Natural killer cell treated with Interleukin-12 subunit alpha and Interleukin-12 subunit beta and Interleukin-15 and Interleukin-18, amount 100 ng/mL, for 72 hours (primary cell): ENCODE data around the gene AOAH. TPM values are rescaled to one million over a fixed set of nuclear protein-coding genes. Genes with fewer than 3 reads are reported as not detected.
"Not testable (repeated sequence)": the region's sequence is repeated elsewhere in the genome, so short reads cannot be mapped to it uniquely, and the experiment has no call there.

ENCODE experiments used
- ATAC-seq, 2 donors: fragments of 150-1000 bp; cut with Tn5 transposase in 1 of 2; sonication (Bioruptor Pico), chemical (Tn5 transposase) in 1 of 2; 2 replicates each; pipeline ENCODE4 v1.10.0; 2021
- DNase-seq: peaks from one replicate; pipeline ENCODE4 v3.0.0; 2022; ENCODE audit warnings: low spot score
- H3K27ac Mint-ChIP-seq, 2 donors: 1 replicate in 1 of 2; 2 replicates in 1 of 2; pipeline ENCODE4 v1.8.0; 2022; ENCODE audit warnings: mixed read lengths in 2 of 2, mild to moderate bottlenecking in 1 of 2, moderate library complexity in 1 of 2
- H3K27me3 Mint-ChIP-seq, 2 donors: 1 replicate in 1 of 2; 2 replicates in 1 of 2; pipeline ENCODE4 v1.8.0; 2022; ENCODE audit warnings: mixed read lengths in 2 of 2
- H3K36me3 Mint-ChIP-seq: one replicate; pipeline ENCODE4 v1.8.0; 2022; ENCODE audit warnings: mixed read lengths
- H3K4me1 Mint-ChIP-seq, 2 donors: 1 replicate in 1 of 2; 2 replicates in 1 of 2; pipeline ENCODE4 v1.8.0; 2022; ENCODE audit warnings: low read depth in 2 of 2, mixed read lengths in 2 of 2, mild to moderate bottlenecking in 1 of 2
- H3K4me3 Mint-ChIP-seq: one replicate; pipeline ENCODE4 v1.8.0; 2022; ENCODE audit warnings: mixed read lengths
- H3K9me3 Mint-ChIP-seq: 2 replicates; pipeline ENCODE4 v1.8.0; 2022; ENCODE audit warnings: mixed read lengths
- total RNA-seq, 2 donors: library from RNA; stranded (reverse); gene quantifications; one replicate each; pipeline ENCODE4 v1.2.3, GENCODE V29; 2022

Gene AOAH
- total RNA-seq, 2 donors from 2014 or later: 108 to 136 TPM

DNA sequence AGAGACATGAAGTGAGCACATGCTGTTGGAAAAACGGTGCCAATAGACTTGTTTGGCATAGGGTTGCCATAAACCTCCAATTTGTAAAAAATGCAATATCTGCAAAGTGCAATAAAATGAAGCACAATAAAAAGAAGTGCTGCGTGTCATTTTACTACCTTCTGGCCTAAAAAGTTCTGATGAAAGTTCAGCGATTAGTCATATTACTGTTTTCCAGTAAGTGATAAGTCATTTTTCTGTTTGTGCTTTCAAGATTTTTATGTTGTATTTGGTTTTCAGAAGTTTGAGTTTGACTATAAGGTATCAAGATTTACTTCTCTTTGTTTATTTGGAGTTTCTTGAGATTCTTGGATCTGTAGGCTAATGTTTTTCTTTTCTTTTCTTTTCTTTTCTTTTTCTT lies 16.8 kb downstream of the AOAH start:
- peak overlapping the region; percentile 94 for H3K4me3 Mint-ChIP-seq
- H3K27ac Mint-ChIP-seq: peak overlapping the region; percentile 96 to 97
- ATAC-seq: peak; percentile 39 to 50
- peaks cover 80% of the 10 kb centered on the region for H3K36me3 Mint-ChIP-seq
- H3K27me3 Mint-ChIP-seq: no peaks in the 10 kb centered on the region
- no peak for DNase-seq
- peaks cover 90 to 98% of the 10 kb centered on the region in 2 donors for H3K4me1 Mint-ChIP-seq
- H3K9me3 Mint-ChIP-seq: peaks cover 11% of the 10 kb centered on the region

DNA sequence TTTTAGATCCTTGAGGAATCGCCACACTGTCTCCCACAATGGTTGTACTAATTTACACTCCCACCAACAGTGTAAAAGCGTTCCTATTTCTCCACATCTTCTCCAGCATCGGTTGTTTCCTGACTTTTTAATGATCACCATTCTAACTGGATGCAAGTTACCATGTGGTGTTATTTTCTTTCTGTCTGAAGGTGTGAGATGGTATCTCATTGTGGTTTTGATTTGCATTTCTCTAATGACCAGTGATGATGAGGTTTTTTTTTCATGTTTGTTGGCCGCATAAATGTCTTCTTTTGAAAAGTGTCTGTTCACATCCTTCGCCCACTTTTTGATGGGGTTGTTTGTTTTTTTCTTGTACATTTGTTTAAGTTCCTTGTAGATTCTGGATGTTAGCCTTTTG lies 20.4 kb downstream of the AOAH start:
- peaks cover 89 to 97% of the 10 kb centered on the region in 2 donors for H3K4me1 Mint-ChIP-seq
- peaks cover 13% of the 10 kb centered on the region for H3K9me3 Mint-ChIP-seq
- H3K4me3 Mint-ChIP-seq: peak overlapping the region; percentile 85
- DNase-seq, H3K27me3 Mint-ChIP-seq: not testable (repeated sequence)
- peak overlapping the region; percentile 96 to 97 for H3K27ac Mint-ChIP-seq
- peak; percentile 41 to 47 for ATAC-seq
- peaks cover 72% of the 10 kb centered on the region for H3K36me3 Mint-ChIP-seq

DNA sequence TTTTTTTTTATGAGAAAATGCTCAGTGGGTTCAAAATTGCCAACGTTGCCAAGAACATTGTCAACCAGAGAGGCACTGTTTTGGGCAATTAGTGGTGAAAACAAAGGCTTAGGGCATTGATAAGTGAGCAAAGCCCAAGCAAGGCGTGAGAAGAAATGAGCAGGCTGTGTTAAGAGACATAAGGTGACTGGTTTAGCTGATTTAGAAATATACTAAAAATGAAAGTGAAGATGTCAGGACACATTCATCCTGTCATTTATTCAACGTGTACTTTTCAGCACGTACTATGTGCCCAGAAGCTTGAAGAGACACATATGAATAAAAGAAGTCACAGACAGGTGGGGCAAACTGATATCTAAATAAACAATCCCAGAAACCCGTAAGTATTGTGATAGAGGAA lies 31.8 kb downstream of the AOAH start:
- Mint-ChIP-seq H3K4me3 (peak overlapping the region; percentile 92), H3K4me1 (peaks cover 57 to 65% of the 10 kb centered on the region in 2 donors), H3K36me3 (peaks cover 31% of the 10 kb centered on the region), H3K9me3 (no peaks in the 10 kb centered on the region), H3K27me3 (no peaks in the 10 kb centered on the region), H3K27ac (peak overlapping the region; percentile 97 to 98)
- DNase-seq (peak; percentile 68), ATAC-seq (peak; percentile 90)

DNA sequence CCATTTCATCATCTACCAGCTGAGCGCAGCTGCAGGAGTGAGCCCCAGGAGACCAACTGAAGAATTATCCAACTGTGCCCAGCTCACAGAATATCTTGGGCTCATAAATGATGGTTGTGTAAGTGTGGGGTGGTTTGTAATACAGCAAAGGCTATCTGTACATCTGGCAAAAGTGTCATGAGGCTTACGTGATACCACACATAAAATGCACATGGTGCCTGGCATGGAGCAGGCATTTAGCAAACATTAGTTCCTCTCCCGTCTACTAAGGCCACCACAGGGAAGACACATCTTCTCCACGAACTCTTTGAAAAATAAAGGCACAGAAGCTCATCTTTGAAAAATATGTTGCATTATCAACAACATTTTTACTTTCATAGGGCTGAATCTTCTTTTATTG lies 32.3 kb downstream of the AOAH start:
- Mint-ChIP-seq H3K36me3 (peaks cover 30% of the 10 kb centered on the region), H3K4me3 (peak overlapping the region; percentile 92), H3K9me3 (no peaks in the 10 kb centered on the region), H3K27ac (peak overlapping the region; percentile 97 to 98), H3K27me3 (no peaks in the 10 kb centered on the region), H3K4me1 (peaks cover 58 to 65% of the 10 kb centered on the region in 2 donors)
- ATAC-seq: peak; percentile 13 to 48
- no peak for DNase-seq

DNA sequence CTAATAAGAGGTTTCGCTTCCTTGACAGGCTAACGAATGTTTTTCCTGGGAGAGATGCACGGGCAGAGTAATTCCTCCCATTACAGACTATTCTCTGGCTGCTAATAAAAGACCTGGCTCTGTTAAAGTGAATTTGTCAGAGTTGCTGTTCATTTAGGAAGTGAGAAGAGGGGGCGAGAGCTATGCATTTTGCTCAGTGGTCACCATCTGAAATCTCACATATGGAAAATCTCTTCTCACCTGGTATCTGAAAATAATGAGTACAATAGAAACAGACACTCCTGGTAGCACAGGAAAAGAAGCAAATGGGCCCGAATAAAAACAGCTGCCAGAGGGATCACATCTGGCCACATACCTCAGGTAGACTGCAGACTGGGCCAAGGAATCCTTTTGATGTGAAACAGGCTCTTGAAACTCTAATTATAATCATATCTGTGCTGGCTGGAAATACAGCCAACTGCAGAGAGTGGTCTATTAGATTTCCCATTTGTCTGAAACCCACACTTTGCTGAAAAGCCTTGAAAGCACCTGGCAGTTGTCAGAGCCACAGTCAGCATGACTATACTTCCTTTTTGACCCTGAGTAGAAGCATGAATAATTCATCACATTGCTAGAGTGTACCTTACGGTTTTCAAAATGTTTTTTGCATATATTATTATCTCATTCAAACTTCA lies 33.6 kb downstream of the AOAH start:
- peak in 1 of 2 donors; percentile 43 for ATAC-seq
- H3K9me3 Mint-ChIP-seq: peaks cover 2% of the 10 kb centered on the region

DNA sequence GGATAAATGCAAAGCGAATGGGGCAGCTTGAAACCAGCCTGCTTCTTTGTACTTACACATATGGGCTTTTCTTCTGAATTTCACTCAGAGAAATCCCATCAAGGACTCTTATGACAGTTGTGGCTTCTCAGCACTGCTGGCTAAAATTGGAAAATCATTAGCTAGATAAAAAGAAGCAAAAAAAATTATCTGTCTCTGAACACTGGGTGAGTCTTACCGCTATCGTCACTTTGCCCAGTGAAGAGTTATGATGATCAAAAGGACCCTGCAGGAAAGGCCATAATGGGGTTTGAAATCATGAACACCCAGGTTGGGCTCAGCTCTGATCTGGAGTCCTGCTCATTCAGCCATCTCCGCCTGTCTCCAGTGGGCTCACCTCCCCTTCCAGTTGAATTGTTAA lies 34.3 kb downstream of the AOAH start:
- Mint-ChIP-seq H3K36me3 (peaks cover 34% of the 10 kb centered on the region), H3K9me3 (peaks cover 2% of the 10 kb centered on the region), H3K4me3 (peak overlapping the region; percentile 92), H3K27me3 (no peaks in the 10 kb centered on the region), H3K27ac (peak overlapping the region; percentile 97 to 98), H3K4me1 (peaks cover 66 to 71% of the 10 kb centered on the region in 2 donors)
- DNase-seq: no peak
- no peak for ATAC-seq

More for the DNA sequence above, 33.6 kb downstream of the AOAH start:
- Mint-ChIP-seq H3K36me3 (peaks cover 30% of the 10 kb centered on the region), H3K4me3 (peak overlapping the region; percentile 92), H3K27me3 (no peaks in the 10 kb centered on the region), H3K4me1 (peaks cover 61 to 68% of the 10 kb centered on the region in 2 donors), H3K27ac (peak overlapping the region; percentile 97 to 98)
- no peak for DNase-seq

DNA sequence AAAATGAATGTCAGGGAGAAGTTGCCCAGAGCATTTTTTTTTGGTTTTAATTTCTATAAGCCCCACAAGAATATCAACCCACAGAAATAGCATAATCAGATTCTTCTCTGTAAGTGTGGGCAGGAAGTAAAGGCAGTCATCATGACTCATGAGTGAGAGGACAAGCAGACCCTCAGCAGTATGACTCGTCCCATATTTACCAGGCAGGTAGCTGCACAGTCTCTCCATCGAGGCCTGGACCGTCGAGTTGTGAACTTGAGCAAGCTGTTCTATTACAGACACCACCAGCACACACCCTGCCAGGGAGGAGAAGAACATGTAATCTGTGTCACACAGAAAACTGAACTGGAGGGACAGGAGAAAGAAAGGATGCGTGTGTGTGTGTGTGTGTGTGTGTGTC lies 37.8 kb downstream of the AOAH start:
- Mint-ChIP-seq H3K36me3 (peaks cover 40% of the 10 kb centered on the region), H3K9me3 (peaks cover 2% of the 10 kb centered on the region), H3K27me3 (no peaks in the 10 kb centered on the region), H3K4me3 (peak overlapping the region; percentile 81), H3K4me1 (peaks cover 78 to 82% of the 10 kb centered on the region in 2 donors), H3K27ac (peak overlapping the region; percentile 90 to 97)
- ATAC-seq (peak; percentile 88 to 90), DNase-seq (peak; percentile 83)

DNA sequence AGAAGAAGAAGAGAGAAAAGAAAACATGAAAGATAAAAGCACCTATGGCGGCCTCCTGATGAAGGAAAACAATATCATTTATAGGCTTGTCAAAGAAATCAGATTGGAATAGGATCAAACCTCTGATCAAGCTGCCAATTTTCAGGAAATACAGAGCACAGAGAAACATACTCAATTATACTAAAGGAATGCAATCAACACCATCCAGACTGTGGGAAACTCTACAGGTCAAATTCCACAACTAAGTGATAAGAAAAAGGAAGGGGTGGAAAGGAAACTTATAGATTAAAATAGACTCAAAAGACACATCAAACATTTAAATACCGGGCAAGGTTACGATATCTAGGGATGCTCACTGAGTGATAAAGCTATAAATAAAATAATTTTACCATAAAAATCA lies 39.3 kb downstream of the AOAH start:
- H3K36me3 Mint-ChIP-seq: peaks cover 40% of the 10 kb centered on the region
- peak overlapping the region; percentile 56 for H3K4me3 Mint-ChIP-seq
- peaks cover 72 to 78% of the 10 kb centered on the region in 2 donors for H3K4me1 Mint-ChIP-seq
- peak overlapping the region; percentile 90 to 97 for H3K27ac Mint-ChIP-seq
- H3K27me3 Mint-ChIP-seq: no peaks in the 10 kb centered on the region
- ATAC-seq (no peak), DNase-seq (no peak)
- H3K9me3 Mint-ChIP-seq: peaks cover 2% of the 10 kb centered on the region

DNA sequence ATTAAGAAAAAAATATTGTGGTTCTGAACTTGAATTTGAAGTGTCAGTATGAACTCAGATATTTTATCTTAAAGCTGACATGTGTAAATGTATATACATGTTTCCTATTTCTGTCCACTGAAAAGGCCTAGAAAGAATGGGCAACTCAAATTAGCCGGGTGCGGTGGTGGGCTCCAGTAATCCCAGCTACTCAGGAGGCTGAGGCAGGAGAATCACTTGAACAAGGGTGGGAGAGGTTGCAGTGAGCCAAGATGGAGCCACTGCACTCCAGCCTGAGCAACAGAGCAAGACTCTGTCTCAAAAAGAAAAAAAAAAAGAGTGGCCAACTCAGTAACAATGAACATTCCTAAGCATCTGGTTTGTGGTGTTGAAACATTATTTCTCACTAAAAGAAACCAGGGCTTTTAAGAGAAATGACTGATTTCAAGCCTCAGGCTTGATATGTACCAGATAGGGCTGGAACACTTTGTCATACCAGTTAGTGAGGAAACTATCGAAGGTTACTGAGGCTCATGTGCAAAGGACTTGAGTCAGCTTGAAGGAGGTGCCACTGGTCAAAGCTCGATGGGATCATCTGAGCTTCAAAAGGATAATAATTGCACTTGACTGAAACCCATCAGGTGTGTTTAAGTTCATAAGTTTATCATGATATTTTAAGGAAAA lies 40.5 kb downstream of the AOAH start:
- Mint-ChIP-seq H3K4me3 (peak overlapping the region; percentile 56), H3K36me3 (peaks cover 34% of the 10 kb centered on the region), H3K27me3 (no peaks in the 10 kb centered on the region), H3K4me1 (peaks cover 68 to 70% of the 10 kb centered on the region in 2 donors), H3K9me3 (peaks cover 2% of the 10 kb centered on the region), H3K27ac (peak overlapping the region; percentile 90 to 97)
- DNase-seq (peak; percentile 75), ATAC-seq (peak; percentile 91 to 94)

DNA sequence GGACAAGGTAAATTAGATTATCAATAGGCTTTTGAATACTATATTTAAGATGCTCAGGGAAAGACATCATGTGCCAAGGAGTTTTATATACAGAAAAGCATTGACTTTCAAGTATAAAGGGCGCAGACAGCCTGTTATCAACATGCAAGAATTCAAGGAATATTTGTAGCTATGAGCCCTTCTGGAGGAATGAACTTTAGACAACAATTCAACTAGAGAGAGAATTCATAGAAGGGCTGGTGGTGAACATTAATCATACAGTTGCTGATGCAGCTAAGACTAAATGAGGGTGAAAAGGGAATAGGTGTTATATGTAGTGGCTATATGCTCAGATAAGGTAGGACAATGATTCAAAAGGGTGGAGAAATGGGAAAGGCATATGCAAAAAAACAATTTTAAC lies 41.2 kb downstream of the AOAH start:
- Mint-ChIP-seq H3K27ac (peak overlapping the region; percentile 90 to 97), H3K27me3 (no peaks in the 10 kb centered on the region), H3K9me3 (peaks cover 2% of the 10 kb centered on the region), H3K36me3 (peaks cover 33% of the 10 kb centered on the region), H3K4me3 (peak overlapping the region; percentile 56), H3K4me1 (peaks cover 74 to 76% of the 10 kb centered on the region in 2 donors)
- ATAC-seq (no peak), DNase-seq (no peak)

DNA sequence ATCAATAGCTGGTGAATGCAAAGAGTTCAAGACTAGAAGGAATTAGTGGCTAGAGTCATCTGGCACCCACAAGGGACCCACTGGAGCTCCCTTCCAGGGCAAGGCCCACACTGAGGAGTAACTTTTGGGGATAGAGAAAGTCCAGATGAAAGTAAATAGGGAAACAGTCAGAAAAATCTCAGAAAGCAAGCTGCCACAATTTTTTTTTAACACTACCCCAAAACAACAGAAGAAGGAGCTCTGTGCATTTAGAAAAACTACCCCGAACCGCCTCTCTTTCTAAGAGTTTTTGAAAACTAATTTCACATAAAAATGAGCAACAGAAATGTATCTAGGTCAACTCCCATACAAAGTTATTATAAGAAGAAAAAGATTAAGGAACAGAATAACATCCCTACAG lies 42.2 kb downstream of the AOAH start:
- H3K4me3 Mint-ChIP-seq: peak overlapping the region; percentile 47

DNA sequence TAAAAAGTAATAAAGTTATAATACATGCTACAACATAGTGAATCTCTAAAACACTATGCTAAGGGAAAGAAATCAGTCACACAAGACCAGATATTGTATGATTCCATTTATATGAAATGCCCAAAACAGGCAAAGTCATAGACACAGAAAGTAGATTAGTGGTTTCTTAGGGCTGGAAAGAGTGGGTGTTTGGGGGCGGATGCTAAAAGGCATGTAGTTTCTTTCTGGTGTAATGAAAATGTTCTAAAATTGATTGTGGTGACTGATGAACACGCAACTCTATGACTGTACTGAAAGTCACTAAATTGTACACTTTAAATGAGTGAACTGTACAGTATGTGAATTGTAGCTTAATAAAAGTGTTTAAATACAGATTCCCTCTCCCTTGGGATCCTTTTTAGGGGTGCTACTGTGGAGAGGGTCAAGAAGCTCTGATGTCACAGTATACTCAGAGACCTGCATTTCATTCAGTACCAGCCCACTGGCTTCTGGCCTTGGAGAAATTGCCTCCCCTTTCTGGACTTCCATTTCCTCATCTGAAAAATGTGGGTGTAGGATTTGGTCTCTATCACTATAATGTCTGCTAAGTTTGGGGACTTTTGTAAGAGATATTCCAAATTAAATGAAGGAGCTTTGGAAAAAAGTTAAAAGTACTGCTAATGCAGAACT lies 46.4 kb downstream of the AOAH start:
- H3K4me3 Mint-ChIP-seq: peak overlapping the region; percentile 62
- H3K27me3 Mint-ChIP-seq: no peaks in the 10 kb centered on the region
- DNase-seq (peak; percentile 78), ATAC-seq (peak; percentile 89 to 94)
- peak overlapping the region; percentile 95 to 100 for H3K27ac Mint-ChIP-seq
- peaks cover 65 to 69% of the 10 kb centered on the region in 2 donors for H3K4me1 Mint-ChIP-seq
- H3K9me3 Mint-ChIP-seq: no peaks in the 10 kb centered on the region
- H3K36me3 Mint-ChIP-seq: peaks cover 40% of the 10 kb centered on the region

More for the DNA sequence above, 42.2 kb downstream of the AOAH start:
- no peak for ATAC-seq
- H3K4me1 Mint-ChIP-seq: peaks cover 75 to 82% of the 10 kb centered on the region in 2 donors
- peaks cover 33% of the 10 kb centered on the region for H3K36me3 Mint-ChIP-seq
- H3K27ac Mint-ChIP-seq: peak overlapping the region; percentile 90 to 97
- no peaks in the 10 kb centered on the region for H3K27me3 Mint-ChIP-seq
- DNase-seq: no peak
- peaks cover 2% of the 10 kb centered on the region for H3K9me3 Mint-ChIP-seq

DNA sequence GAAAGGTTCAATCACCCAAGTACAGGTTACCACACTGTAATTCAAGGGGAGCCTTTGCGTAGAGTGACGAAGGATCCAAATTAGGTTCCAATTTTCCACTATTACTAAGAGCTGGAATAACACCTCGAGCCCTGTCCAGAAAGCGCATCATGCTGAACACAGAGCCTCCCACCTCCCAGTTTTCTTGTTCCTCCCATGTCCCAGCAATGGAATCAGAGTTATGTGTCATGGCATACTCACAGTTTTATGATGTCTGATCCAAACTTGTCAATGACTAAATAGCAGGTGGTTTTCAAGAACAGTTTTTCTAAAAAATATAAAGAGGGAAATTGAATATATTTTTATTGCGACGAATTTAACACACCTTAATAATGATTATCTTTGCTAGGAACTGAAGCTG lies 50.6 kb downstream of the AOAH start:
- peaks cover 69 to 74% of the 10 kb centered on the region in 2 donors for H3K4me1 Mint-ChIP-seq
- DNase-seq: no peak
- H3K4me3 Mint-ChIP-seq: no peak overlapping the region
- peaks cover 3% of the 10 kb centered on the region for H3K9me3 Mint-ChIP-seq
- no peak for ATAC-seq
- H3K27ac Mint-ChIP-seq: peak overlapping the region; percentile 100
- H3K36me3 Mint-ChIP-seq: peaks cover 44% of the 10 kb centered on the region
- no peaks in the 10 kb centered on the region for H3K27me3 Mint-ChIP-seq

DNA sequence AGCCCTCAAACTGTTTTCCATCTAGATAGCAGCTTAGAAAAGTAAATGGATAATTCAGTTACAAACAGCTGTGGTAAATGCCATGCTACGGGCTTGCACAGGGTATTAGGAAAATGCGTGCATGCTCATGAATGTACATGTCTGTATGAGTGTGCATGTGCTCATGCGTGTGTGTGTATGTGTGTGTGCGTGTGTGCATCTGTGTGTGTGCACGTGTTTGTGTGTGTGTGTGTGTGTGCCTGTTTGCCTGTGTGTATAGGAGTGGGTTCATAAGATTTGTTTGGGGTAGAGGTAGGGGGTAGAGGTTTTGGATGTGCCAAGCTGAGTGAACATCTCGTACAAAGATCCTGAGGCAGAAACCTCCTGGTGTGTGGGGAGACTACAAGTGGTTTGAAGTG lies 52.9 kb downstream of the AOAH start:
- H3K27ac Mint-ChIP-seq: peak overlapping the region; percentile 100
- H3K4me1 Mint-ChIP-seq: peaks cover 67 to 73% of the 10 kb centered on the region in 2 donors

More for the DNA sequence above, 52.9 kb downstream of the AOAH start:
- Mint-ChIP-seq H3K4me3 (peak overlapping the region; percentile 7), H3K36me3 (peaks cover 59% of the 10 kb centered on the region), H3K27me3 (no peaks in the 10 kb centered on the region), H3K9me3 (peaks cover 3% of the 10 kb centered on the region)
- DNase-seq (no peak), ATAC-seq (no peak)
